ENCODE measurements around the gene ZEB2. TPM values are rescaled to one million over a fixed set of nuclear protein-coding genes. Genes with fewer than 3 reads are reported as not detected.
A peak's percentile ranks its signal among the peaks of the same experiment; 100 is the strongest.

The ZEB2 gene
- polyA plus RNA-seq, 1 donor from 2014 or later: 2.2 TPM

- peak overlapping the region; percentile 18 for H3K27ac ChIP-seq (ENCODE audit: low read length)
- TF ChIP-seq RAD21 (conservative IDR thresholded peaks at IDR 0.05) (peak; percentile 39), SMC3 (conservative IDR thresholded peaks at IDR 0.05; ENCODE audit: poor library complexity) (peak; percentile 34), TAF1 (IDR thresholded peaks at IDR 0.05; ENCODE audit: low read depth) (no peak), EP300 (conservative IDR thresholded peaks at IDR 0.05; ENCODE audit: poor library complexity, severe bottlenecking) (peak; percentile 81), CTCF (IDR thresholded peaks at IDR 0.05; ENCODE audit: poor library complexity, severe bottlenecking) (peak; percentile 16), EZH2 (IDR thresholded peaks at IDR 0.05; ENCODE audit: borderline replicate concordance, insufficient read depth, low read length, poor library complexity, severe bottlenecking) (no peak), MXI1 (conservative IDR thresholded peaks at IDR 0.05; ENCODE audit: poor library complexity, severe bottlenecking) (no peak), REST (IDR thresholded peaks at IDR 0.05; ENCODE audit: borderline replicate concordance) (peak; percentile 96), POLR2AphosphoS5 (IDR thresholded peaks at IDR 0.05) (peak; percentile 74)
- no peak overlapping the region for H2AFZ ChIP-seq (ENCODE audit: low read depth, low read length)
- H3K27me3 ChIP-seq (ENCODE audit: insufficient read depth, low read depth, low read length): no peaks in the 10 kb centered on the region
- no peaks in the 10 kb centered on the region for H4K20me1 ChIP-seq (ENCODE audit: insufficient read depth)
- peak overlapping the region; percentile 6 for H3K9ac ChIP-seq (ENCODE audit: low read length)
- no peaks in the 10 kb centered on the region for H3K9me3 ChIP-seq (ENCODE audit: low read length)
- H3K4me3 ChIP-seq (ENCODE audit: low read length): peak overlapping the region; percentile 55
- H3K79me2 ChIP-seq (replicated peaks; ENCODE audit: insufficient read depth, low read length): peaks cover 17% of the 10 kb centered on the region
- H3F3A ChIP-seq (ENCODE audit: insufficient read depth, low read length, poor library complexity, severe bottlenecking): no peaks in the 10 kb centered on the region
- no peaks in the 10 kb centered on the region for H3K36me3 ChIP-seq (ENCODE audit: insufficient read depth, low read length)
- peak overlapping the region; percentile 47 for H3K4me2 ChIP-seq (ENCODE audit: low read length)
- no peaks in the 10 kb centered on the region for H3K9me2 ChIP-seq (ENCODE audit: insufficient read depth, low read length)
Observed at GRCh38 chr2:144454466-144455287, 65.2 kb downstream of the ZEB2 start.

- no peaks in the 10 kb centered on the region for H3K27me3 ChIP-seq (ENCODE audit: insufficient read depth, low read depth, low read length)
- H3K9me3 ChIP-seq (ENCODE audit: low read length): no peaks in the 10 kb centered on the region
- H3K79me2 ChIP-seq (replicated peaks; ENCODE audit: insufficient read depth, low read length): peaks cover 17% of the 10 kb centered on the region
- H3K9ac ChIP-seq (ENCODE audit: low read length): no peak overlapping the region
- H3K4me3 ChIP-seq (ENCODE audit: low read length): no peak overlapping the region
- no peak overlapping the region for H2AFZ ChIP-seq (ENCODE audit: low read depth, low read length)
- no peak overlapping the region for H3K4me2 ChIP-seq (ENCODE audit: low read length)
- no peak for TF ChIP-seq CTCF (IDR thresholded peaks at IDR 0.05; ENCODE audit: poor library complexity, severe bottlenecking)
- TF ChIP-seq EZH2 (IDR thresholded peaks at IDR 0.05; ENCODE audit: borderline replicate concordance, insufficient read depth, low read length, poor library complexity, severe bottlenecking): no peak
- TF ChIP-seq EP300 (conservative IDR thresholded peaks at IDR 0.05; ENCODE audit: poor library complexity, severe bottlenecking): no peak
- H3K36me3 ChIP-seq (ENCODE audit: insufficient read depth, low read length): no peaks in the 10 kb centered on the region
- no peak overlapping the region for H3K27ac ChIP-seq (ENCODE audit: low read length)
- H3K9me2 ChIP-seq (ENCODE audit: insufficient read depth, low read length): no peaks in the 10 kb centered on the region
- H4K20me1 ChIP-seq (ENCODE audit: insufficient read depth): no peaks in the 10 kb centered on the region
- H3F3A ChIP-seq (ENCODE audit: insufficient read depth, low read length, poor library complexity, severe bottlenecking): no peaks in the 10 kb centered on the region
Observed at GRCh38 chr2:144453486-144454158, 66.3 kb downstream of the ZEB2 start.
